Lung (tissue), 12 donors: ENCODE measurements around the gene RPS18. TPM values are rescaled to one million over a fixed set of nuclear protein-coding genes. Genes with fewer than 3 reads are reported as not detected.

Experiments
- ATAC-seq: fragments of 200-7000 bp; cut with Tn5 transposase; one replicate; pipeline ENCODE4 v1.9.1; 2020; ENCODE audit warnings: moderate number of reproducible peaks; ENCODE audit not compliant: insufficient read depth, low FRiP score
- DNase-seq, 3 donors: peaks; one replicate each; pipeline ENCODE4 v3.0.0-alpha.2; 2013 to 2017
- H3K27ac ChIP-seq, 2 donors: one replicate each; pipeline ENCODE4 v1.5.1; 2013; ENCODE audit warnings: mild to moderate bottlenecking in 2 of 2, moderate library complexity in 2 of 2, control low read depth in 1 of 2, inconsistent platforms in 1 of 2, low read depth in 1 of 2, low read length in 1 of 2
- H3K27me3 ChIP-seq, 3 donors: one replicate each; pipeline ENCODE4 v1.5.1; 2013; ENCODE audit warnings: low read length in 2 of 3; ENCODE audit not compliant: control insufficient read depth in 3 of 3, insufficient read depth in 3 of 3
- H3K36me3 ChIP-seq, 4 donors: one replicate each; pipeline ENCODE4 v1.5.1; 2013; ENCODE audit warnings: low read length in 4 of 4, mild to moderate bottlenecking in 1 of 4, moderate library complexity in 1 of 4; ENCODE audit not compliant: control insufficient read depth in 4 of 4, insufficient read depth in 4 of 4
- H3K4me1 ChIP-seq, 5 donors: one replicate each; pipeline ENCODE4 v1.5.1; 2013; ENCODE audit warnings: low read length in 5 of 5, mild to moderate bottlenecking in 2 of 5, moderate library complexity in 1 of 5; ENCODE audit not compliant: control insufficient read depth in 5 of 5, insufficient read depth in 5 of 5
- H3K4me3 ChIP-seq: one replicate; pipeline ENCODE4 v1.5.1; 2013; ENCODE audit warnings: mild to moderate bottlenecking, control low read depth, moderate library complexity
- H3K9ac ChIP-seq, 2 donors: one replicate each; pipeline ENCODE4 v1.5.1; 2013; ENCODE audit warnings: low read length in 2 of 2, control low read depth in 1 of 2; ENCODE audit not compliant: insufficient read depth in 1 of 2
- H3K9me3 ChIP-seq, 4 donors: one replicate each; pipeline ENCODE4 v1.5.1; 2013; ENCODE audit warnings: low read length in 3 of 4, mild to moderate bottlenecking in 1 of 4, moderate library complexity in 1 of 4; ENCODE audit not compliant: control insufficient read depth in 4 of 4, insufficient read depth in 3 of 4
- WGBS, 2 donors: extraction: QIAGEN DNeasy Blood & Tissue Kit; methylation state at CpG; one replicate each; pipeline ENCODE4 v1.1.7; 2013; 5-methylcytosine and 5-hydroxymethylcytosine counted together
- polyA plus RNA-seq, 2 donors: library from polyadenylated mRNA; stranded (reverse); fragments of 200-250 nt; gene quantifications; one replicate each; pipeline ENCODE4 v1.2.1, GENCODE V29; 2013
- total RNA-seq, 2 donors: library from RNA; depleted of rRNA in 1 of 2; stranded (reverse); fragments of >200 nt in 1 of 2; gene quantifications; one replicate each; pipeline ENCODE4 v1.2.1, GENCODE V29; 2014 to 2021
- TF ChIP-seq, protein P1 (sequence below): IDR thresholded peaks from 2 replicates; pipeline ENCODE4 v1.5.1; 2012; ENCODE audit warnings: mild to moderate bottlenecking; ENCODE audit errors: control extremely low read depth, extremely low read depth
- donor health status: control.
- donor health status: control.
- donor health status: Bipolar disorder and iron deficiency.
- donor health status: healthy.
- donor health status: DM: yes; HTN: yes; CAD: no.

The RPS18 gene
- total and polyA plus RNA-seq, 4 donors: 1,324 to 8,495 (median 2,994) TPM

DNA sequence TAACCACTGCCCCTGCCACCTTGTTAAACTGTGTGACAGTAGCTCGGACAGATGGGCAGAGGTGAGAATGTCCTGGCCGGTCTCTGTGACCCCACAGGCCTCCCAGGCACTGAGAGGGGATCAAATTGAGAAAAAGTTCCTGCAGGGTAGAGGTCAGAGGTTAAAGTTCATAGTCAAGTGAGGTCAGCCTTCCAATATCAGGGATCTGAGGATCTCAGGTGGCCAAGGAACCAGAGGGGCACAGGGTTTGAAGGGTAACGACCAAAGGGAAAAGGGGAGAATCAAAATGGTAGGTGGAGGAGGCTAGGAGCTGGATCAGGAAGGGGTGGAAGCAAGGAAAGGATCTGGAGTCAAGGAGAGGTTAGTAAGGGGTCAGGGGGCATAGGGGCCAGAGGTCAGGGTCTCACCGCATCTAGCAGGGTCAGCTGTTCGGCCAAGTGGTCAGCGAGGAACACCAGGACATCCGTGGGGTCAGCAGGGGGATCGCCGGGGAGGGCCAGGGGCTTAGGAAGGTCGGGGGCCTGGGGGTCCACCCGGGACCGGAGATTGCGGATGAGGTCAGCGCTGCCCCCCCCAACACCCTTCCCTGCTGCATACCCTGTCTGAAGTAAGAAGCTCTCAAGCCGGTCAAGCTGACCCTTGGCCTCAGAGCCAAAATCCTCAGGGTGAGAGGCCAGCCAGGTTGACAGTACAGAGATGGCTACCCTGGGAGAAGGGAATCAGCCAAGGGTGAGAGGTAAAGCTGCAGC lies 23.9 kb downstream of the RPS18 start:
- Histone ChIP-seq H3K36me3 (peaks cover 11 to 42% (median 24%) of the 10 kb centered on the region in 4 donors), H3K4me3 (no peak overlapping the region), H3K27me3 (no peaks in the 10 kb centered on the region), H3K9ac (no peak overlapping the region), H3K27ac (no peak overlapping the region), H3K4me1 (peaks cover 0 to 12% (median under 1%) of the 10 kb centered on the region in 5 donors), H3K9me3 (no peaks in the 10 kb centered on the region)
- TF ChIP-seq, protein P1, sequence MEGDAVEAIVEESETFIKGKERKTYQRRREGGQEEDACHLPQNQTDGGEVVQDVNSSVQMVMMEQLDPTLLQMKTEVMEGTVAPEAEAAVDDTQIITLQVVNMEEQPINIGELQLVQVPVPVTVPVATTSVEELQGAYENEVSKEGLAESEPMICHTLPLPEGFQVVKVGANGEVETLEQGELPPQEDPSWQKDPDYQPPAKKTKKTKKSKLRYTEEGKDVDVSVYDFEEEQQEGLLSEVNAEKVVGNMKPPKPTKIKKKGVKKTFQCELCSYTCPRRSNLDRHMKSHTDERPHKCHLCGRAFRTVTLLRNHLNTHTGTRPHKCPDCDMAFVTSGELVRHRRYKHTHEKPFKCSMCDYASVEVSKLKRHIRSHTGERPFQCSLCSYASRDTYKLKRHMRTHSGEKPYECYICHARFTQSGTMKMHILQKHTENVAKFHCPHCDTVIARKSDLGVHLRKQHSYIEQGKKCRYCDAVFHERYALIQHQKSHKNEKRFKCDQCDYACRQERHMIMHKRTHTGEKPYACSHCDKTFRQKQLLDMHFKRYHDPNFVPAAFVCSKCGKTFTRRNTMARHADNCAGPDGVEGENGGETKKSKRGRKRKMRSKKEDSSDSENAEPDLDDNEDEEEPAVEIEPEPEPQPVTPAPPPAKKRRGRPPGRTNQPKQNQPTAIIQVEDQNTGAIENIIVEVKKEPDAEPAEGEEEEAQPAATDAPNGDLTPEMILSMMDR: no peak
- ATAC-seq (no peak), DNase-seq (no peak)
- 90 to 94% methylated on average over 11 to 15 of the region's 15 CpGs for WGBS, 2 donors

DNA sequence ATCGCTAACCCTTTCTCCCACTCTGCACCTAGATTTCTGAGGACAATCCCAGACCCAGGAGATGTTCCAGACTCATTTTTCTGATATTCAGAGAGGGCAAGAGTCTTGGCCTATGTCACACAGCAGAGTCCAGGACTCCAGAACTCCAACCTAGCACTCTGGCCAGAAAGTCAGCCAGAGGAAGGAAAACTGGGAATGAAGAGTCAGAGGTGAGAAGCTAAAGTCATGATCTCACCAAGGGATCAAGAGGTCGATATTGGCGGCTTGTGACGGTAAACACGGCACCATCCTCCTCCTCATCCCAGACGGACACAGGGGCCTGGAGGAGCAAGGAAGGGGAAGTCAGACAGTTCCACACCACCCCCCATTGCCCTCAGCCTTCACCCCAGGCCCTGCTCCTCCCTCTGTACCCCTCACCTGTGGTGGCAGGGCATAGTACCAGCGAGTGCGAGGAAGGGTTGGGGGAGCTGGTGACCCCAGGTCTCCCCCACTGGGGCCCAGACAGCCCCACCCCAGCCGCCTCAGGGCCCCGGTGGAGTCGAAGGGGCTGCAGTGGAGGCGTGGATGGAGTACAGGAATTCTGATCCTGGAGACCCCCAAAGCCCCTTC lies 25.0 kb downstream of the RPS18 start:
- peaks cover 9 to 39% (median 17%) of the 10 kb centered on the region in 4 donors for H3K36me3 ChIP-seq

DNA sequence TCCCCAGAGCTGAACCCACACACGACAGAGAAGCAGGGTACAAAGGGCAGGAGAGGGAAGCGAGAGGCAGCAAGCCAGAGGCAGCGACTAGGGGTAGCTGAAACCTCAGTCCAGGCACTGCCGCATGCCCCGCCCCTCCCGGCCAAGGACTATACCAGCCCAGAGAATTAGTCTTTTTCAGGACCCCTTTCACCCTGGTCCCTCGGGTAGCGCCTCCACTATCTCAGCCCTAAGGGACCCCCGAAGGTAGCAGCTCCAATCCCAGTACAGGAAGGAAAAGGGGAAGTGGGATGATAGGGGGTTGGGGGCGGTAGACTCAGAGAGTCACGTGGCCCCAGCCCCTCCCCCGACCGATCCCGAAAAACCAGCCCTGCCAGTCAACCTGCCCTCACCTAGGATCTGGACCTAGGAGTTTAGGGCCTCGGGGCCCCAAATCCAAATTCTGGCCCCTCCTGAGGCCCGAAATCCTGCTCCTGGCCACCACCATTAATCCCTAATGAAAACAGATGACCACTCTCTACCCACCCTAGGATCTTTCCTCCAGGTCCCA lies 25.6 kb downstream of the RPS18 start:
- 4 to 8% methylated on average over 16 of the region's 16 CpGs for WGBS, 2 donors
- peak overlapping the region; percentile 32 to 37 for H3K9ac ChIP-seq
- peak overlapping the region; percentile 41 for H3K4me3 ChIP-seq
- peaks cover 0 to 12% (median 0%) of the 10 kb centered on the region in 5 donors for H3K4me1 ChIP-seq
- peak overlapping the region; percentile 49 to 85 for H3K27ac ChIP-seq
- no peaks in the 10 kb centered on the region for H3K27me3 ChIP-seq
- ATAC-seq (peak; percentile 7), DNase-seq (peak; percentile 65 to 70 (median 66))
- no peaks in the 10 kb centered on the region for H3K9me3 ChIP-seq
- peaks cover 7 to 33% (median 14%) of the 10 kb centered on the region in 4 donors for H3K36me3 ChIP-seq
- TF ChIP-seq, protein P1: no peak

More for the DNA sequence above, 25.0 kb downstream of the RPS18 start:
- DNase-seq (no peak), ATAC-seq (no peak)
- no peaks in the 10 kb centered on the region for H3K9me3 ChIP-seq
- H3K4me3 ChIP-seq: peak overlapping the region; percentile 41
- H3K27me3 ChIP-seq: no peaks in the 10 kb centered on the region
- 59 to 71% methylated on average over 12 of the region's 12 CpGs for WGBS, 2 donors
- H3K9ac ChIP-seq: no peak overlapping the region
- TF ChIP-seq, protein P1: no peak
- H3K4me1 ChIP-seq: peaks cover 0 to 12% (median 0%) of the 10 kb centered on the region in 5 donors
- H3K27ac ChIP-seq: peak overlapping the region in 1 of 2 donors; percentile 85
